HG03064 (cell line): Measurements from ENCODE around the gene RMP24.
"Not testable (repeated sequence)": the region's sequence is repeated elsewhere in the genome, so short reads cannot be mapped to it uniquely, and the experiment has no call there.

ENCODE experiments used
- ATAC-seq: cut with Tn5 transposase; IDR thresholded peaks from one replicate; pipeline ENCODE4 v1.9.1; 2021; ENCODE audit warnings: low read depth; ENCODE audit not compliant: unreplicated experiment

Gene RMP24

DNA sequence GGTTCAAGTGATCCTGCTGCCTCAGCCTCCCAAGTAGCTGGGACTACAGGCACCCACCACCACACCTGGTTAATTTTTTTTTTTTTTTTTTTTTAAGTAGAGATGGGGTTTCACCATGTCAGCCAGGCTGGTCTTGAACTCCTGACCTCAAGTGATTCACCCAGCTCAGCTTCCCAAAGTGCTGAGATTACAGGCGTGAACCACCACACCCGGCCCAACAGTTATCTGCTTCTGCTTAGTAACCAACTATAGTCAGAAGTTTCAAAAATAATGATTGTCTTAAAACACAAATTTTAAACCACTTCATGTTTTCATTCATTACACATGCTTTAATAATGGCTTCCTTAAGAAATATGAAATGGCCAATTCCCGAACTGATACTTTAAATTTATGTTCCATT lies 51.8 kb downstream of the RMP24 start:
- not testable (repeated sequence) for ATAC-seq

DNA sequence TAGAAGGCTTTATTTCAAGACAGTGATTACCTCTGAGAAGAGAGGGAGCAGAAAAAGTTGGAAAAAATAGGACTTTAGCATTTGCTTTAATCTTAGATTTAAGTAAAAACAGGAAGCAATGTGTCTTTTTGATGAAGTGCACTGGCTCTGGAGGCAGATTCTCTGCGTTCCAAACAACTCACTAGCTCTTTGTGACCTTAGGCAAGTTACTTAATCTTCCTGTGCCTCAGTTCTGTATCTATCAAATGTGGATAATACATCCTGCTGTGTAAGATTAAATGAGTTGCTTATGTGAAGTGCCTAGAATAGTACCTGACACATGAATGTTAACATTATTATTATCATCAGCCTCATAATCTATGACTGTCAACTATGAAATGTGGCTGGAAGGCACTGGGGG lies 52.5 kb downstream of the RMP24 start:
- no peak for ATAC-seq

DNA sequence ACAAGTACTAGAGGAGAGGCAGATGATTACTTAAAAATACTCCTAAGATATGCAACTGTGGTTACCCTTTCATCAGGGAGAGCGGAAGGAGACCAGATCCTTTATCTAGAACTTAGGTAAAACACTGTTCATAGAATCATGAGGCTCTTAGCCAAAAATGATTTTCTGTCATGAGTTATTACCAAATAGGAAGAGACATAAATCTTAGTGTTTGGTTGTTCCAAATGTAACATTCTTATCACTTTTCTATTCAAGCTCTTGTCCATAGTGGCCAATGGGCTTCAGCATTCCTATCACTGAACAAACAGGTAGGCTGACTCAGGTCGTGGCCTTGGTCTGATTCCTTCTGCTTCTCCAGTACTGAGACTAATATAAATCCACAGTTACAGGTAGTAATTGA lies 56.4 kb downstream of the RMP24 start:
- no peak for ATAC-seq
